ENCODE measurements around the gene DGKE.

DGKE gene

DNA sequence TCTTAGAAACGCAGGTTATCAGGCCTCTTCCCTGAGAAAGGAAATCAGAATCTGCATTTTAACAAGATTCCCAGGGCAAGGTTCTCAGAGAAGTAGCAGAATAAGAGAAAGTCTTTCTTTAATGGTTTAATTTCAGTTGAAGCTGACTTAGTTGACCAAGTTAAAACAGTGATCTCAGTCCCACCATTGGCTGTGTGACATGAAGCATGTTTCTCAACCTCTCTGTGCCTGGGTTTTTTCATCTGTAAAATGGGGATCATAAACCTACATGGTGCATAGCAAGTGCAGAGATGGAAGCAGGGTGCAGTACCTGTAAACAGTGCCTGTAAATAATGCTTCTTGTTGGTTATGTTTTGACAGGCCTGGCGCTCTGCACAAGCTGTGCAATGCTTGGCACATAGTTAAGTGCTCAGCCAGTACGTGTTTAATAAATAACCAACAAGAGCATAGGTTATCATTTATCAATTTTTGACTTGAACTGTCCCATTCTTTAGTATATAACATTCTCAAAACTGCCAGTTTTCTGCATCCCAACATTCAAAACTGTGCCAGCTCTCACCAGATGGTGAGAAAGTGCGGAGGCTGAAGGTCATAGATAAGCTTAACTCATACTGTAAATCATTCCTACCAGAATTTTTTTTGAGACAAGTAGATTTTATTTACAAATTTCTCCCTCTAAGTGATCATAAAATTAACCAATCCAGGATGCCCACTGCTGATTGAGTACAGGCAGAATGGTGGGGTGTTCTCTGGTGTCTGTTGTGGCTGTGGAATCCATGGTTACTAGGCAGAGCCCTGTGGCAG is 7.1 kb upstream of the DGKE start:
- Mint-ChIP-seq H3K27me3 (no peaks in the 10 kb centered on the region), H3K4me3 (no peak overlapping the region), H3K4me1 (peaks cover 28% of the 10 kb centered on the region), H3K36me3 (peaks cover 5% of the 10 kb centered on the region), H3K27ac (no peak overlapping the region), H3K9me3 (no peaks in the 10 kb centered on the region)

DNA sequence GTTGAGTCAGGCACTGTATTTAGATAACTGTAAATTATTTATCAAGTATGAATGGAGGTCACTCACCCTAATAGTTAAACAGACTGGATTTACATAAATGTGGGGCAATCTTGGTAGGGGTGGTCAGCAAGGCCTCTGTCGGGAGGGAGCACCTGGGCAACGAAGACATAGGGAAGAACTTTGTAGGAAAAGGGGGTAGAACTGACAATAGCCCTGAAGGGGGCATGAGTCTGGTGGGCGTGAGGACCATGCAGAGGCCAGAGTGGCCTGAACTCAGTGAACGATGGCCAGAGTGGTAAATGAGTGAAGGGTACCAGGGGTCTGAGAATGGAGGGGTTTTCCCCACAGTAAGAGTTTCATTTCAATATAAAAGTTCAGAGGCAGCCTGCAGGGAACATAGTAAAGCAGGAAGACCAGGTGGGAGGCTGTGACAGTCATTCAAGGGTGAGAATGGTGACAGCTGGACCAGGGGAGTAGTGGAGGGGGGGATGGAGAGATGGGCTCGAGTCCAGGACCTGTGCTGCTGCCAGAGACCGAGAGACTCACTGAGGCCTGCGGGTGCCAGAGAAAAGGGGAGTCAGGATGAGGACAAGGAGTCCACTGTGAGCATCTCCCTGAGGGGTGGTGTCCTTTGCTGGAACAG is 3.1 kb upstream of the DGKE start:
- no peaks in the 10 kb centered on the region for H3K27me3 Mint-ChIP-seq
- no peaks in the 10 kb centered on the region for H3K9me3 Mint-ChIP-seq
- peak overlapping the region; percentile 78 for H3K27ac Mint-ChIP-seq
- peaks cover 52% of the 10 kb centered on the region for H3K4me1 Mint-ChIP-seq
- no peaks in the 10 kb centered on the region for H3K36me3 Mint-ChIP-seq
- H3K4me3 Mint-ChIP-seq = peak overlapping the region; percentile 15

DNA sequence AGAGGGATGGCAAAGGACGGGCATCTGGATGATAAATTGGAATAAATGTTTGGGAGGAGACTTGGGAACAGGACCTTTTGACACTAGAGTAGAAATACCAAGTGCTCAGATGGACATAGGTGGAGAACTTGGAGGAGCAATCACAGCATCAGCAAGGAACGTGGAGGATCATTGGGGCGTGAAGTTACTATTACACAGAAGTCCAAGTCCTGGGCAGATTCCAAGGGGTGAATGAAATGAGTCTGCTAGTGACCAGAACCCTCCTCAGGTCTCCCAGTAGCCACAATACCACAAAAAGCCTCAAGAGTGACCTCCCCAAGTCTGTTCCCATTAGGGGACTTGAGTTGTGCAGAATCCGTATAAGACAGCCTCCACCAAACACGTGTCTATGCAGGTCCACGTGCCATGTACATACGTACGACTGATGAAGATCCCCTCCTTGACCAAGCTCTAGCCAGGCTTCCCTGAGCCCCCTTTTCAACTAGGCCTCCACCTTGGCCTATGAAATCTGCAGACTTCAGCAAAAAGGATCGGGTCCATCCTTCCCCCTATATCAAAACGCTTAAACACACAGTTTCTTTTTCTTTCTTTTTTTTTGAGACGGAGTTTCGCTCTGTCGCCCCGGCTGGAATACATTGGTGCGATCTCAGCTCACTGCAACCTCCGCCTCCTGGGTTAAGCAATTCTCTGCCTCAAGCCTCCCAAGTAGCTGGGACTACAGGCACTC is 2.4 kb upstream of the DGKE start:
- no peak overlapping the region for H3K27ac Mint-ChIP-seq
- H3K36me3 Mint-ChIP-seq = peaks cover 2% of the 10 kb centered on the region
- no peaks in the 10 kb centered on the region for H3K27me3 Mint-ChIP-seq
- no peaks in the 10 kb centered on the region for H3K9me3 Mint-ChIP-seq
- H3K4me3 Mint-ChIP-seq = peak overlapping the region; percentile 90
- peaks cover 55% of the 10 kb centered on the region for H3K4me1 Mint-ChIP-seq

DNA sequence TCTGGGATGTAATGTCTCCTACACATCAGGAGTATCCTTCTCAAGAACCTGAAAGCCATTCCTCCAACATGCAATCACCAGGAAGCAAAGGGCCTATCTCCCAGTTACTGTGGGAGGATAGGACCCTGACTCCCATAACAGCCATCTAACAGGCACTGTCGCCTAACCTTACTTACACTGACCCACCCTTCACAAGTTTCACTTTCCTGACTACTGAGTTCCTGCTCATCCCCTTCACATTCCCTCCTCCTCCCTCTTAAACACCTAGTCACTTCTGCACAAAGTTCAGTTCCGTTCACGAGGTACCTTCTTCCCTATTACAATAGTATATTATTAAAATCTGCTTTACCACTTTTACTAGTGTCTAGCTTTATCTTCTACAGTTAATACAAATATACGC is 1.5 kb upstream of the DGKE start:
- H3K36me3 Mint-ChIP-seq = peaks cover 4% of the 10 kb centered on the region

DNA sequence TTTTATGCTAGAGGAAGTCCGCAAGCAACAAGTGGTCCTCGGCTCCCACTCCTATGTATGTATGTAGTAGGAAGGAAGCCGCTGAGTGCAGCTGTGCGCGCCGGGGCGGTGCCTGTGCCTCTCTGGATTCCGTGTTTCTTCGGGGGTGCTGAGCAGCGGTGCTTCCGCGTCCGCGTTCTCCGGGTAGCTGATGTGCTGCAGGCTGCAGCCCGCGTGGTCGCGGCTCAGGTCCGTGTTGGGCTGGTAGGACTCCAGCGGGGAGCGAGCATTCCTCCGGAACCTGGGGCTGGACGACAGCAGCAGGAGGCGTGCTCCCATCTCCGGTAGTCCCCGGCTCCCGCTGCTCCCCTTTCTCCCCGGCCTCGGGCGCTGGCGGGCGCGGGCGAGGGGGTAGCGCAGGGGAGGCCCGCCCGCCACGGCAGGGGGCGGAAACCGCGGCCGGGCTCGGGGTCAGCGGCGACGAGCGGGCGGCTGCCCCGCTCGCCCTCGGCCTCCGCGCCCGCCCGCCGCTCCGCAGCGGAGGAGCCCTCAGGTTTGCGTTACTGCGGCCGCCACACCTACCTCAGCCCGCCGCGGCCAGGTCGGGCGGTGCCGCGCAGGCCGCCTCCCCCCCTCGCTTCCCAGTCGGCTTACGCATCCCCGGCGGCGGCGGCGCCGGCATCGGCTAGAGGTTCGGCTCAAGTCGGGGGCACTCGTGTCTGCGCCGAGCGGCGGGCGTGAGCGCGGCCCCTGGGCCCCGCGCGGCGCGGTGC is 718 bp upstream of the DGKE start:
- peak overlapping the region; percentile 95 for H3K4me3 Mint-ChIP-seq
- peaks cover 72% of the 10 kb centered on the region for H3K4me1 Mint-ChIP-seq
- no peaks in the 10 kb centered on the region for H3K27me3 Mint-ChIP-seq
- peaks cover 4% of the 10 kb centered on the region for H3K36me3 Mint-ChIP-seq
- H3K27ac Mint-ChIP-seq = peak overlapping the region; percentile 76
- H3K9me3 Mint-ChIP-seq = no peaks in the 10 kb centered on the region

More for the DNA sequence above, 1.5 kb upstream of the DGKE start:
- H3K9me3 Mint-ChIP-seq = no peaks in the 10 kb centered on the region
- H3K27ac Mint-ChIP-seq = peak overlapping the region; percentile 63
- peak overlapping the region; percentile 90 for H3K4me3 Mint-ChIP-seq
- H3K4me1 Mint-ChIP-seq = peaks cover 64% of the 10 kb centered on the region
- no peaks in the 10 kb centered on the region for H3K27me3 Mint-ChIP-seq

DNA sequence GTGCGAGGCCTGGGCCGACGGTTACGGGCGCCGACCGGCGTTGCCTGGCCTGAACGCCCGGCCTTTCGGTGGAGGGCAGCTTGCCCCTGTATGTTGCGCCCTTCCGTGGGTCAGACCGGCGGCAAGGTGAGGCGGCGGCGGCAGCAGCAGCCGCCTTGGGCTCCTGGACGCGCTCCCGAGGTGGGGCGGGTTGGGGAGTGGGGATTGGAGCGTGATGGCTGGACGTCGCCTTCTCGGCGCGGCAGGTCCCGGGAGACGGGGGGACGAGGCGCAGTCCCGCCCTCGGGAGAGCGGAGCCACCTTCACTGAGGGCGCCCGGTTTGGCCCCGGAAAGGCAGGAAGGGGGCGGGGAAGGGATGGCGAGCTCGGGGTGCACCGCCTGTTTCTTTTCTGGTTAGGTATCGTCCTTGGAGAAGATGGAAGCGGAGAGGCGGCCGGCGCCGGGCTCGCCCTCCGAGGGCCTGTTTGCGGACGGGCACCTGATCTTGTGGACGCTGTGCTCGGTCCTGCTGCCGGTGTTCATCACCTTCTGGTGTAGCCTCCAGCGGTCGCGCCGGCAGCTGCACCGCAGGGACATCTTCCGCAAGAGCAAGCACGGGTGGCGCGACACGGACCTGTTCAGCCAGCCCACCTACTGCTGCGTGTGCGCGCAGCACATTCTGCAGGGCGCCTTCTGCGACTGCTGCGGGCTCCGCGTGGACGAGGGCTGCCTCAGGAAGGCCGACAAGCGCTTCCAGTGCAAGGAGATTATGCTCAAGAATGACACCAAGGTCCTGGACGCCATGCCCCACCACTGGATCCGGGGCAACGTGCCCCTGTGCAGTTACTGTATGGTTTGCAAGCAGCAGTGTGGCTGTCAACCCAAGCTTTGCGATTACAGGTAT is 671 bp downstream of the DGKE start:
- Mint-ChIP-seq H3K36me3 (peaks cover 6% of the 10 kb centered on the region), H3K27ac (peak overlapping the region; percentile 96), H3K4me3 (peak overlapping the region; percentile 95), H3K4me1 (peaks cover 75% of the 10 kb centered on the region), H3K27me3 (no peaks in the 10 kb centered on the region), H3K9me3 (no peaks in the 10 kb centered on the region)

DNA sequence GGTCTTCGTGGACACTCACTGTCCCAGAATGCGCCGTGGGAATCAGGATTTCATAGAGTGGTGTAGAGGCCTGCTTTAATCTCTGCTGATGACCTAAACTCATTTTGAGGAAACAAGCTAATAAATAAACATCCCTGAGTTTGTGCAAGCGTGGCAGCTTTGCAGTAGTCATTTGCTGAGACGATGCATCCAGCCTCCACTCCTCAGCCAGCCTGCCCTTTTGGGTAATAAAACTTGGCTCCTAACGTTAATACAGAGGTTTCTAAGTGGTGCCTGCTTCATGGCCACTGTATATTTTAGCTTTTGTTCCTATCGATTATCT is 1.3 kb downstream of the DGKE start:
- peaks cover 6% of the 10 kb centered on the region for H3K36me3 Mint-ChIP-seq
- H3K4me1 Mint-ChIP-seq = peaks cover 72% of the 10 kb centered on the region
- peak overlapping the region; percentile 95 for H3K4me3 Mint-ChIP-seq
- H3K27ac Mint-ChIP-seq = peak overlapping the region; percentile 96
- no peaks in the 10 kb centered on the region for H3K27me3 Mint-ChIP-seq
- no peaks in the 10 kb centered on the region for H3K9me3 Mint-ChIP-seq

DNA sequence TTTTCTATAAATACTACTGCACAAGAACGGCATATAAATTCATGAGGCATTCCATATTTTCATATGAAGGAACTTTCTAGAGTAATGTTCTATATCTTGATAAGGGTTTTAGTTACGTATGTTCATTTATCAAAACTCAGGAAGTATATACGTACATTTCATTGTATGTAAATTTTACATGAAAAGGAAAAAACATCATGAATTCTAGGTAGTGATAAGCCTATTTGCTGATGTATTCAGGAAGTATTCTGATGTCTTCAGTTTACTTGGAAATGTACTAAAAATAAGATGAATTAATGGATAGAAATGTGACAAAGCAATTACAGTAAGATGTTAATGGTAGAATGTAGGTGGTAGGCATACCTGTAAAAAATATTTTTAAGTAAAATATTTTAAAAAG is 4.7 kb downstream of the DGKE start:
- Mint-ChIP-seq H3K9me3 (no peaks in the 10 kb centered on the region), H3K27ac (no peak overlapping the region), H3K4me1 (peaks cover 45% of the 10 kb centered on the region), H3K4me3 (peak overlapping the region; percentile 64), H3K27me3 (no peaks in the 10 kb centered on the region), H3K36me3 (peaks cover 6% of the 10 kb centered on the region)

DNA sequence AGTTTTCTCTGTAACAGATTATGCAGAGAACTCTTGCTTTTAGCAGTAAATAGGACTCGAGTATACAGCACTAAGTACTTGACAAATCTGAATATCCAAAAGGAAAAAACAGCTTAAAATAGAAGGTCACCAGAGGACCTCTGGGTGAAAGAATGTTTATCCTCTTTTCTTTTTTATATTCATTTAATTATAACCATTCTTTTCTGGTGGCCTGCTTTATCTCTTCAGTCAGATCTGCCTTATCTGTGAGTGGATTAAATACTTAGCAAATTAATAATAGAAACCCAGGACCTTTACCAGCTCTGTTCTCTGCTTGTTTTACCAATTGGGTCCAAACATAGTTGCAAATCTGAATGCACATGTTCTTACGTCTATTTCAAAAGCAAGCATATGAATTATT is 8.6 kb downstream of the DGKE start:
- Mint-ChIP-seq H3K36me3 (peaks cover 11% of the 10 kb centered on the region), H3K4me1 (peaks cover 26% of the 10 kb centered on the region), H3K4me3 (no peak overlapping the region), H3K9me3 (no peaks in the 10 kb centered on the region), H3K27ac (no peak overlapping the region), H3K27me3 (no peaks in the 10 kb centered on the region)

DNA sequence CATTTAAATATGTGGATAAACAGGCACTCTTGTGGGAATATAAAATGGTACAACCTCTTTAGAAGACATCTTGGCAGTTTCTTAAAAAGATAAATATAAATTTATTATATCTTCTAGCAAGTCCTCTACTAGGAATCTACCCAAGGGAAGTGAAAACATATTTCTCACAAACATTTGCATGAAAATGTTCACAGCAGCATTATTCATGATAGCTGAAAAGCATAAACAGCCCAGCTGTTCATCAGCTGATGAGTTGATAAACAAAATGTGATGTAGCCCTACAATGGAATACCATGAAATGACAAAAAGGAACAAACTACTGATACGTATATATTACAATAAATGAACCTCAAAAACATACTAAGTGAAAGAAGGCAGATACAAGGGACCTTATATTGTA is 12.0 kb downstream of the DGKE start:
- H3K36me3 Mint-ChIP-seq = peaks cover 16% of the 10 kb centered on the region
- no peaks in the 10 kb centered on the region for H3K27me3 Mint-ChIP-seq
- H3K4me1 Mint-ChIP-seq = peaks cover 14% of the 10 kb centered on the region
- no peak overlapping the region for H3K27ac Mint-ChIP-seq
- H3K4me3 Mint-ChIP-seq = no peak overlapping the region
- no peaks in the 10 kb centered on the region for H3K9me3 Mint-ChIP-seq

DNA sequence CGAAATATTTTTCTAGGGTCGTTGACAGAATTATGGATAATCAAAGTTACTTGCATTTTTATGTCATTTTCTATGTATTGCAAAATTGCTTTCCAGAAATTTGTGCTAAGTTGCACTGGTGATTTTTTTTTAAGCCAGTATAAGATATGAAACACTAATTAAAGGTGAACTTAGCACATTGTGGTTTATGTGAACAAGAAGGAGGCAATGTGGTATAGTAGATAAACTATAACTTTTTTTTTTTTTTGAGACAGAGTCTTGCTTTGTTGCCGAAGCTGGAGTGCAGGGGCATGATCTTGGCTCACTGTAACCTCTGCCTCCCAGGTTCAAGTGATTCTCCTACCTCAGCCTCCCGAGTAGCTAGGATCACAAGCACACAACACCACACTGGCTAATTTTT is 13.2 kb downstream of the DGKE start:
- Mint-ChIP-seq H3K36me3 (peaks cover 21% of the 10 kb centered on the region), H3K4me3 (no peak overlapping the region)

DNA sequence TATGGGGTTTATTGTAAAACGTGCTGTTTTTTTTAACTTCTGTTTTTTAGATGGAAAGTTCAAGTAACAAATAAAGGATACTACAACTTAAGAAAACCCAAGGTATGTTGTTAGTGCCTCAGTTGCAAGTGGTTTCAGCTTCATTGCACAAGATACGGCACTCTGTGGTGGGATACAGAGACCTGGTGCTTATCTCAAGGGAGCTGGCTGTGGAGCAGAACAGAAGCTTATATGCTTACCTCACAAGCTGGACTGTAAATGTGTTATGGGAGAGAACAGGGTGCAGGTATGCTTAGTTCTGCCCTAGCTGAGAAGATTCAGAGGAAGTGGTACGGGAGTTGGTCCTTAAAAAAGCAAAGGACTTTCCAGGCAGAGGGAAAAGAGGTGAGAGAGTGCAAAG is 15.2 kb downstream of the DGKE start:
- H3K4me3 Mint-ChIP-seq = no peak overlapping the region
- H3K9me3 Mint-ChIP-seq = no peaks in the 10 kb centered on the region
- H3K27ac Mint-ChIP-seq = no peak overlapping the region
- peaks cover 11% of the 10 kb centered on the region for H3K4me1 Mint-ChIP-seq
- no peaks in the 10 kb centered on the region for H3K27me3 Mint-ChIP-seq
- H3K36me3 Mint-ChIP-seq = peaks cover 21% of the 10 kb centered on the region

More for the DNA sequence above, 13.2 kb downstream of the DGKE start:
- H3K4me1 Mint-ChIP-seq = peaks cover 14% of the 10 kb centered on the region
- no peaks in the 10 kb centered on the region for H3K27me3 Mint-ChIP-seq
- no peaks in the 10 kb centered on the region for H3K9me3 Mint-ChIP-seq
- no peak overlapping the region for H3K27ac Mint-ChIP-seq

DNA sequence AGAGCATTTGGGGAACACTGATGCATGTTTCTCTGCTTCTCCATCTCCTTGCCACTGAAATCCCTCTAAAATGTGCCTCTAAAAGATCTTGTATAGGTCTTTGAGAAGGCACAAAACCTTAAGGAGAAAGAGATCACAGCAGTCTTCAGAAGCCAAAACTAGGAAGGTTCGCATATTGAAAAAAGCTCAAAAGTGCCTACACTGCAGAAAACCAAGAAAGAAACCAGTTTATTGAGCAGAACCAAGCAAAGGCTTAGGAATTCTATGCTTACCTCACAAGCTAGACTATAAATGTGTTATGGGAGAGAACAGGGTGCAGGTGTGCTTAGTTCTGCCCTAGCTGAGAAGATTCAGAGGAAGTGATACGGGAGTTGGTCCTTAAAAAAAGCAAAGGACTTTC is 16.6 kb downstream of the DGKE start:
- H3K9me3 Mint-ChIP-seq = no peaks in the 10 kb centered on the region
- H3K4me3 Mint-ChIP-seq = no peak overlapping the region
- H3K4me1 Mint-ChIP-seq = peaks cover 11% of the 10 kb centered on the region
- no peaks in the 10 kb centered on the region for H3K27me3 Mint-ChIP-seq
- no peak overlapping the region for H3K27ac Mint-ChIP-seq
- peaks cover 21% of the 10 kb centered on the region for H3K36me3 Mint-ChIP-seq

DNA sequence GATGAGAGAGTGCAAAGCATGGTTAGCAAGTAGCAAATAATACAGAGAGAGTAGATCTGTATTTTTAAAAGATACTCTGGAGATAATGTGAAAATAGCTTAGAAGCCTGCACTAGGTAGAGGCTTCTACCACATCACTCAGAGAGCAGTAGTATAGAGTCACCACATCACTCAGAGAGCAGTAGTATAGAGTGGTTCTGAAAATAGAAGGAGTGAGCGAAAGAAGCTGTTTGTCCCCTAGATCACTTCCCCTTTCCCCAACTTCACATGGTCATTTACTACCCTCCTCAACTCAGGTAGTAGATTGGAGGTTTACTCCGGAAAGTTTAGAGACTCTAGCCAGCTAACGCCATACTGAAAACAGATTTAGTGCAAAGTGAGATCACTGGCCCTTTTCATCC is 17.1 kb downstream of the DGKE start:
- peaks cover 11% of the 10 kb centered on the region for H3K4me1 Mint-ChIP-seq
- no peak overlapping the region for H3K4me3 Mint-ChIP-seq
- no peaks in the 10 kb centered on the region for H3K9me3 Mint-ChIP-seq
- H3K27ac Mint-ChIP-seq = no peak overlapping the region
- H3K27me3 Mint-ChIP-seq = no peaks in the 10 kb centered on the region
- peaks cover 20% of the 10 kb centered on the region for H3K36me3 Mint-ChIP-seq

DNA sequence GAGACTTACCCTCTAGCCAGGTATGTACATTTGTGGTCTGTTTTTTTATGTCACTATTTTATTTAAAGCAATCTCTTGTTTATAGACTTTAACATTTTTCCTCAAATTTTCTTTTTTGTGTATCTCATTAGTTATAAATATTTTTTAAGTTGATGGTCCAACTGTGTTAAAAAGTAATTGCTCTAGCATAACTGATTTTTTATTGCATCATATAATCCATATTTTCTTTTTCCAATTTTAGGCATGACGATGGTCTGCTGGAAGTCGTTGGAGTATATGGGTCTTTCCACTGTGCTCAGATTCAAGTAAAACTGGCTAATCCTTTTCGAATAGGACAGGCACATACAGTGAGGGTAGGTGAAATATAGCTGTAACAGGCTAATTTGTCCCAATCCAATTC is 27.9 kb downstream of the DGKE start:
- Mint-ChIP-seq H3K9me3 (no peaks in the 10 kb centered on the region), H3K27me3 (no peaks in the 10 kb centered on the region), H3K36me3 (peaks cover 12% of the 10 kb centered on the region), H3K27ac (no peak overlapping the region), H3K4me1 (no peaks in the 10 kb centered on the region), H3K4me3 (no peak overlapping the region)
